ENCODE results near the gene FTSJ1.

The FTSJ1 gene

DNA sequence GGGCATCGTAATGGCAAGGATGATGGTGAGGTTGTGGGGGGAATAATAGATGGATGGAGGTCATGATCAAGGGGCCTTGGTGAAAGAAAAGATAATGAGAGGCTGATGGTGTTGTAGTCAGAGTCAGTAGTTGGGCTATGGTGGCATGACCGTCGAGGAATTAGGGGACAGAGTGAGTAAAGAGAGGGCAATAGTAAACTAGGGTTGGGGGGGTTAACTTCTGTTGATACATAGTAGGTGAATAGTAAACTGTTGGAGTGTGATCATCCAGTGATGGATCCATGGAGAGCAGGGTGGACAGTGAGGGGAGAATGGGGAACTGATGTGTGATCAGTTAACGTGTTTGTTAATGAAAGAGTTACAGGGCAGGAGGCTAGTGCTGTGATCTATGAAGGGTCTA, 920 bp downstream of the FTSJ1 start:
- peak overlapping the region; percentile 76 for H3K4me3 ChIP-seq (ENCODE audit: control insufficient read depth, low read depth, low read length)
- no peak for DNase-seq (ENCODE audit: low read depth)
- TF ChIP-seq, protein P1, sequence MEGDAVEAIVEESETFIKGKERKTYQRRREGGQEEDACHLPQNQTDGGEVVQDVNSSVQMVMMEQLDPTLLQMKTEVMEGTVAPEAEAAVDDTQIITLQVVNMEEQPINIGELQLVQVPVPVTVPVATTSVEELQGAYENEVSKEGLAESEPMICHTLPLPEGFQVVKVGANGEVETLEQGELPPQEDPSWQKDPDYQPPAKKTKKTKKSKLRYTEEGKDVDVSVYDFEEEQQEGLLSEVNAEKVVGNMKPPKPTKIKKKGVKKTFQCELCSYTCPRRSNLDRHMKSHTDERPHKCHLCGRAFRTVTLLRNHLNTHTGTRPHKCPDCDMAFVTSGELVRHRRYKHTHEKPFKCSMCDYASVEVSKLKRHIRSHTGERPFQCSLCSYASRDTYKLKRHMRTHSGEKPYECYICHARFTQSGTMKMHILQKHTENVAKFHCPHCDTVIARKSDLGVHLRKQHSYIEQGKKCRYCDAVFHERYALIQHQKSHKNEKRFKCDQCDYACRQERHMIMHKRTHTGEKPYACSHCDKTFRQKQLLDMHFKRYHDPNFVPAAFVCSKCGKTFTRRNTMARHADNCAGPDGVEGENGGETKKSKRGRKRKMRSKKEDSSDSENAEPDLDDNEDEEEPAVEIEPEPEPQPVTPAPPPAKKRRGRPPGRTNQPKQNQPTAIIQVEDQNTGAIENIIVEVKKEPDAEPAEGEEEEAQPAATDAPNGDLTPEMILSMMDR (conservative IDR thresholded peaks at IDR 0.05; ENCODE audit: control insufficient read depth, insufficient read depth, low read depth, low read length), result no peak

DNA sequence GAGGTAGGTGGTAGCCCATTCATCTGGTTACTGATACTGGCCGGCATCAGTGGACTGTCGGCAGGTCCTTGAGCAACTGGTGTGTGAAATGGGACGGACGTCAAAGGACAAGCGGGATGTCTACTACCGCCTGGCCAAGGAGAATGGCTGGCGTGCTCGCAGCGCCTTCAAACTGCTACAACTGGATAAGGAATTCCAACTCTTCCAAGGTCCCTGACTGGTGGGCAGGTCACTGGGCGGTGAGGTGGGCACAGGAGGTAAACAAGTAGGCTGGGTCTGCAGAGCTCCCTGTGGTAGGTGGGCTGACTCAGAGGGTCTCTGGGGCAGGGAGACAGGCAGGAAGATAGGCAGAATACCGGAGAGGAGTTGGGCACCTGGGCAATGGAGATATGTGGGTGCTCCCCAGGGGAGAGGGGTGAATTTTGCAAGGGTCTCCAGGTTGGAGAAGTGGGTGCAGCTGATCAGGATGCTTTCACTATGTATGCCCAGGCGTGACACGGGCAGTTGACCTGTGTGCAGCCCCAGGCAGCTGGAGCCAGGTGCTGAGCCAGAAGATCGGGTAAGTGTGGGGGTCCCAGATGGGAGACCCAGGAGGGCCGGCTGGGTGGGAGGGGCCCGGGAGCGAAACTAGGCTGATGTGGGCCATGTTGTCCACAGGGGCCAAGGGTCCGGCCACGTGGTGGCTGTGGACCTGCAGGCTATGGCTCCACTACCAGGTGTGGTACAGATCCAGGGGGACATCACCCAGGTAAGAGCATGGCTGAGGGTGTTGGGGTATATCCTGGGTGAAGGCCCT, 2.2 kb downstream of the FTSJ1 start:
- TF ChIP-seq, protein P1 (conservative IDR thresholded peaks at IDR 0.05; ENCODE audit: control insufficient read depth, insufficient read depth, low read depth, low read length), result no peak
- H3K4me3 ChIP-seq (ENCODE audit: control insufficient read depth, low read depth, low read length), result no peak overlapping the region
- no peak for DNase-seq (ENCODE audit: low read depth)

DNA sequence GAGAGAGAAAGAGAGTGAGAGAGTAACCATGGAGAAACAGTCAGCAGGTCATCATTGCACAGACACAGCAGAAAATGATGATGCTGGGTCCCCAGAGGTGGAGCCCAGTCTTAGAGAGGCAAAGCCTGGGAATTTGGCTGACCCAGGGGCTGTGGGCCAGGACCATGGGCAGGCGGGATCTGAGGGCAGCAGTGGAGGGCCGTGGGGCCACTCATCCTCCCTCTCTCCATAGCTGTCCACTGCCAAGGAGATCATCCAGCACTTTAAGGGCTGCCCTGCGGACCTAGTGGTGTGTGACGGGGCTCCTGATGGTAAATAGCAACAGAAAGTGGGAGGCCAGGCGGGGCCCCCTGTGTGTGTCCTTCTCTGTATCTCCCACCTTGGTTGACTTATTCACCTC, 2.8 kb downstream of the FTSJ1 start:
- no peak for DNase-seq (ENCODE audit: low read depth)
- TF ChIP-seq, protein P1 (conservative IDR thresholded peaks at IDR 0.05; ENCODE audit: control insufficient read depth, insufficient read depth, low read depth, low read length), result no peak
- no peak overlapping the region for H3K4me3 ChIP-seq (ENCODE audit: control insufficient read depth, low read depth, low read length)

DNA sequence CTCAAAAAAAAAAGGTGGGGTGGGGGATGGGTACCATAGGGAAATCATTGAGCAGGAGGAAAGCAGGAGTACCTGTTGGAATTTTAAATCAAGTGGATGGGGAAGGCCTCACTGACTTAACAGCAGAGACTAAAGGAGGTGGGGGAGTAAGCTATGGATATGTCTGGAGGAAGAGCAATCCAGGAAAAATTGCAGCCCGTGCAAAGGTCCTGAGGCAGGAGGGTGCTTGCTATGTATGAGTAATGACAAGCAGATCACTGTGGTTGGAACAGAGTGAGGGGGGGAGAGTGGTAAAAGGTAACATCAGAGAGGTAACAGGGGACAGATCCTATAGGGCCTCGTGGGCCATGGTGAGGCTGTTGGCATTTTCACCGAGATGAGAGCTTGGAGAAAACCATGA, 4.1 kb downstream of the FTSJ1 start:
- no peak for DNase-seq (ENCODE audit: low read depth)
- TF ChIP-seq, protein P1 (conservative IDR thresholded peaks at IDR 0.05; ENCODE audit: control insufficient read depth, insufficient read depth, low read depth, low read length), result no peak
- no peak overlapping the region for H3K4me3 ChIP-seq (ENCODE audit: control insufficient read depth, low read depth, low read length)

DNA sequence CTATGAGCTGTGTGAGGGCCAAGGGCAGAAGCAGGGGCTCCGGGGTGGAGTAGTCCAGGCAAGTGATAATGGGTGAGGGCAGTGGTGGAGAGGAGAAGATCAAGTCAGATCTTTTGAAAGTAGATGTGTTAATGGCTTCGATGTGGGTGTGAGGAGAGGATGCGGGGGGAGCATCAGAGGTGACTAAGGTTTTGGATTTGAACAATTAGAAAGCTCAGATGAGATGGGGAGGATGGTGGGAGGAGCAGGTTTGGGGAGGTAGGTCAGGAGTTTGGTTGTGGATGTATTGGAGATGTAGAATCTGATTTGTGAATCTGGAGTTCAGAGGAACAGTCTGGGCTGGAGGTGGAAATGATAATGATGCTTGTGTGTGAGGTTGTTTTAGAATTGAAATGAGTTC, 4.6 kb downstream of the FTSJ1 start:
- no peak for DNase-seq (ENCODE audit: low read depth)
- TF ChIP-seq, protein P1 (conservative IDR thresholded peaks at IDR 0.05; ENCODE audit: control insufficient read depth, insufficient read depth, low read depth, low read length), result no peak
- no peak overlapping the region for H3K4me3 ChIP-seq (ENCODE audit: control insufficient read depth, low read depth, low read length)

DNA sequence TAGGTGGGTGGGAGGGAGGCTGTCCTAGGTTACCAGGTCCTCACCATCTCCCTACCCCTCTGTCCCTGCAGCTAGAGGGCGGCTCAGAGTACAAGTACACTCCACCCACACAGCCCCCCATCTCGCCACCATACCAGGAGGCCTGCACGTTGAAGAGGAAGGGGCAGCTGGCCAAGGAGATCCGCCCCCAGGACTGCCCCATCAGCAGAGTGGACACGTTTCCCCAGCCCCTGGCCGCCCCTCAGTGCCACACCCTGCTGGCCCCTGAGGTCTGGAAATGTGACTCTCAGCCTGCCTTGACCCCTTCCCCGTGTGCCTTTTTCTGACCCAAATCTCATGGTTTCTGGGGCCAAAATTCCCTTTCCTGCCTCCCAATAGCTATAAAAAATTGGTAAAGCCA, 6.5 kb downstream of the FTSJ1 start:
- DNase-seq (ENCODE audit: low read depth), result no peak
- TF ChIP-seq, protein P1 (conservative IDR thresholded peaks at IDR 0.05; ENCODE audit: control insufficient read depth, insufficient read depth, low read depth, low read length), result no peak
- H3K4me3 ChIP-seq (ENCODE audit: control insufficient read depth, low read depth, low read length), result no peak overlapping the region

Data from fibroblast of mammary gland (primary cell).